SIG-M5 treated with dmso at 0.1 percent for 504 hours (cell line): ENCODE measurements around the gene APOA1.

Source experiments
- DNase-seq: peaks from one replicate; lab custom pipeline; 2025; ENCODE audit not compliant: unreplicated experiment; lab: John Stamatoyannopoulos, UW

The APOA1 gene

DNA sequence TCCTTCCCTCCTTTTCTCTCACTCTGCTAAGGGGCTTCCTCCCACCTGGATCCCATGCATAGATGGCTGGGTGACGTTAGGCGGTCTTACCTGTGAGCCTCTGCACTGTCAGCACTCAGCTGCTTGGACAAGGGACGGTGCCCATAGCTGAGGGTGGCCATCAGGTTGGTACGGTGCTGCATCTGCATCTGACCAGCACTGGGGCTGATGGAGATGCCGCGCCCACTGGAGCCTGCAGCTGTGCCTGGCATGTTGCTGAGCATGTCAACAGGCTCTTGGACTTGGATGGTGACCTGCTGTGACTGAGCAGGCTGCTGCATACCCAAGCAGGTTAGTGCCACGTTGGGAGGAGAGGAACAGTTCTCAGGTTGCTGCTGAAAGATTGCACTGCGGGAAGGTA is 21.8 kb upstream of the APOA1 start:
- DNase-seq = no peak

DNA sequence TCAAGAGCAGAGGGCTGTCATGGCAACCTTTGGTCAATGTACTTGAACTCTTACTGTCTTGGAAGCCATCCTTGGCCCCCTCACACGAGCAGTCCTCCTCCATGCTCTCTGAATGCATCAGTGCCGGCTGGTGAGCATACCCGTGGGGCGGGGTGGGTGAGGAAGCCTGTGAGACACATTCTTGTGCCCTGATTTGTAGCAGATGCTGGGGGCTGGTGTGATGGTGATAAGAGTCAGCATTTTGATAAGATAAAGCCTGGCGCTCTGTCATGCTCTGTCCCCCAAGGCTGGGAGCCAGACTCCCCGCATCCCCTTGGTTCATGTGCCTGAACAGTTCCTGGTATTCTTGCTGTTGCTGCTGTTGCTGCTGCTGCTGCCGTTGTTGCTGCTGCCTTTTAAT is 20.5 kb upstream of the APOA1 start:
- no peak for DNase-seq

DNA sequence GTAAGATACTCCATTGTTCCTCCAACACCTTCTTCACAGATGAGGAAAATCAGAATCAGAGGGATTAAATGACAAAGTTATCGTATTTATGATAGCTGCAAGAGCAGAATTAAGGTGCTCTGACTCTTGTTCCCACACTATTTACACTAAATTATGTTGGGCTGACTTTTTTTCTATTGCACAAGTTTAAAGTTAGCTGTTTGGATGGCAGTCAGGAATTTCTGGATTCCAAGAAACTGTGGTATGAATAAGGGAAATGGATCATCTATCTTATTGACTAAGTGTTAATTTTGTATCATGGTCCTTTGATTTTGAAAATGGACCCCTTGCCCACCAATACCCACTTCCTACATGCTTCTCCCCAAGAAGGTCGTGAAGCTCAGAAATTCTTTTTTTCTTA is 19.9 kb upstream of the APOA1 start:
- no peak for DNase-seq

DNA sequence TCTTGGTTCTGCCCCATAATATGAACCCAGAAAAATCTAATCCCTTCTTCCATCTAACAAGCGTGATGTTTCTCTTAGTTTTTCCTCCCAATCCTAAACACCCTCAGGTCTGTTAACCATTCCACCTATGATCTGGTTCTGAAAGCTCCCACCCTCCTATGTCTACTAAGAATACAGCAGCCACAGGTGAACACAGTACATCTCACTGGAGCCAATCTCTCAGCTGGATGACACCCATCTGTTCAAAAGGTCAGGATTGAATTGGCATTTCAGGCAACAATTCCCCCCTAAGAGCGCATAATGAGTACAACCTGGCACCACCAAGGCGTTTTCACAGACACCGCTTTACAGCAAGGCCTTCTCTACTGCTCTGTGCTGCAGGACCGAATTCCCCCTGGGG is 19.0 kb upstream of the APOA1 start:
- no peak for DNase-seq

DNA sequence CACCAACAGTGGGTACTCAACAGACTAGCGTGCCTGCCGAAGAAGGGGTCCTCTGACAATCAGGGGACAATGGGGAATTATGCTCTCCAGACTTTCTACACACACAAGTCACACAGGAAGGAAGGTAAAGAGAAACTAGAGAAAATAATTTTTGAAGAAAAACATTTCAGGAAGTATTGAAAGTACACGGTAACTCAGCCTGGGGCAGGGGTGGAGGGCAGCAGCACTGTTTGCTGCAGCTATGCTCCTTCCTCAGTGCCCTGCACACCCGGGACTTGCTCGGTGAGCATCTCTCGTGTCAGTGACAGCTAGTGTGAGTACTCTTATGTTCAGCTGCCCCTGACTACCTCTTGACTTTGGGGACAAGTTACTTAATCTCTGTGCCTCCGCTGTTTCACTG is 18.0 kb upstream of the APOA1 start:
- no peak for DNase-seq

DNA sequence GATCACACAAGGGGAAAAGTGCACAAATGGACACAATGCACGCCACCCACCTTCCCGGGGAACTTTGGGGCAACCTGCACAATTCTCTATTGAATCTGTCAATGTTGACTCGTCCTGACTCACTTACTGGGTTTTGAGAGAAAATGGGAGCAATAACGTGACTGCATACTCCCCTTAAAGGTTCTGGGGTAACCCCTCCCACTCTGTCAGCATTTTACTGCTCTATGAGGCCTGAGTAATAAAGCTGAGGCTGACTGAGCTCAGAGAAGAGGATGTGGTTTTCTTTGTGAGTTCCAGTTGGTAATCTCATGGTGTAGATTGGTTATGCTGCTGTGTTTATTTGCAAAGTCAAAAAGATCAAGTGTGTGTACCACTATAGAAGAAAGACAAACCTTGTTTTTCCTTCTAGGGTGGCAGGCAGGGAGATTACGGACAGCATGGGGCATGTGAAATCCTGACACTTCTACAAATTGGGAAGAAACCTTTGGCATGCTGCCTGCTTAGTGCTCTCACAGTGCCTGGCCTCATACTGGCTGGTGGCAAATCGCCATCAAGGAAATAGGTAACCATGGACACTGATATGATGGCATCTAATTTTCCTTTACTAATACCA is 16.1 kb upstream of the APOA1 start:
- DNase-seq = peak; percentile 86

DNA sequence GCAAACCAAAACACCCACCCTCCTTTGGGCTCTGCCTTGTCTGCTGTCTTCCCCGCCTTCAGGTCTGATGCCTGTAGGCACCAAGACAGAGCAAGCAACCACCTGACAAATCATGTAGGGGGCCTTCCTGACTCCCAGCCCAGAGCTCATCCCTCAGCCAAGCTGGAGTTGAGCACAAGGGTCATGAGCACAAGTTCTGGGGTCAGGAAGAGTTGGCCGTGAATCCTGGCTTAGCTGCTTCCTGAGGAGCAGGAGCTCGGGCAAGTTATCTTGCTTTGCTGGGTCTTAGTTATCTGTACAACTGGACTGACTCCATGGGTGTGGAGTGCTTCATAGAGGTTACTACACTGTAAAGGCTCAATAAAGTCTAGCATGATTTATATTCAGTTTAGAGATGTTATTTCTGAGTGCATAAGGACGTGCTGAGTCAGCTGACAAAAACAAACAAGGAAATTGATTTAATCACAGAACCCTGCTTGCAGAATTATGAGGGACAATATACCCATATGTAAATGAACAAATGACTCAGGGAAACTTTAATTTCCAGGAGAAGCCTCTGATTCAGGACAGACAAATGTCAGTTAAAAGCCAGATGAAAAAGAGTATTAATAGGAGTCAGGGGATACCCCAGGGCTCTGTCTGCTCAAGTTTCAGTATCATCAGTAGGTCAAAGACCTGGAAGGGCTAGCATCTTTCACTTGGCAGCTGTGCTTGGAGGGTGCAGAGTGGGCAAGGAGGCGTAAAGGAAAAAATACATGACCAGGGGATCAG is 15.0 kb upstream of the APOA1 start:
- DNase-seq = peak; percentile 2

DNA sequence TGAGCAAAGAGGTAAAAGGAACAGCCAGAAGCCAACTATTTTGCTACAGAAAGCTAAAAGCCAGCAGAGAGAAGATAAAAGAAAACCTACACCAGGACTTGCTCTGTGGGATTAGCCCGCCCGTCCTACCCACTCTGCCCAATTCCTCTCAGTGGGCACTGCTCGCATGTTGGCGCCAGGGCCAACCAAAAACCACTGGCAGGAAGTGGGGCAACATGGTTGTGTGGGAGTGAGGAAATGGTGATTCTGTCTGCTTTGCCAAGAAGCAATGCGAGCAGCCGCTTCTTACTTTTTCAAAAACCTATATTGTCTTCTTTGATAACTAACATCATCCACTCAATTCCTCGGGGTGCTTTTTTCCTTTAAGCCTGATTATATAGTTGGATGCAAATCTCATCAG is 14.2 kb upstream of the APOA1 start:
- DNase-seq = peak; percentile 38

DNA sequence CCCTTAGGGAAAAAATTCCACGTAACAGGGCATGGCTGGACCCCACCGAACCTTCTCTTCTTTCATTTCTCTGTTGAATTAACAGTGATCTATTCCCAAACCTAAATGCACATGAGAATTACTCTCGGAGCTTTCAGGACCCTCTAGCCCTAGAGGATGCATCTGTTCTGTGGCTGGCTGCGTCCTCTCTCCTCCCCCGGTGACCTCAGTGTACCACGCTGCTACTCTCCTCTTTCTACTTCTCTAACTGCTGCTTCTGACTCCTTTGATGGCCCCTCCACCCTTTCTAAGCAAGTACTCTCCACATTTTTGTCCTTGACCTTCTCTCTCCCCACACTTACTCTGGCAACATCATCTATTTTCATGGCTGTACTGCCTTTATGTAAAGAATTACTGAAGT is 12.1 kb upstream of the APOA1 start:
- DNase-seq = no peak

DNA sequence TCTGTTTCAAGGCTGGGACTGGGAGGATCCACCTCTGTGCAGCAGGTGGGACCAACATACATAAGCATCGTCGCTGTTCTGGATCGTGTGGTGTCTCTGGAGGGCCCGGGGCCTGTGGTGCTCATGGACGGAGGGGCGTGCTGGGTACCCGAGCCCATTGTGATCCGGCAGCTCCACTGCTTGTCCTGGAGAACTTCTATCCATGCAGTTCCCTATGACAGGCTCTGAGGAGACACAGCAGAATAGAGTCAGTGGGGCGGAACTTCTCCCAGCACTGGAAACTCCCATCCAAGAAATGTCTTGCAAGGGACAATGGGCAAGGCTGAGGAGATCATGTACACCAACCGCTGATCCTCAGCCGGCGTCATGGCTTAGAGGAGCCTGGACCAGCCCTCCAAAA is 11.6 kb upstream of the APOA1 start:
- DNase-seq = no peak

DNA sequence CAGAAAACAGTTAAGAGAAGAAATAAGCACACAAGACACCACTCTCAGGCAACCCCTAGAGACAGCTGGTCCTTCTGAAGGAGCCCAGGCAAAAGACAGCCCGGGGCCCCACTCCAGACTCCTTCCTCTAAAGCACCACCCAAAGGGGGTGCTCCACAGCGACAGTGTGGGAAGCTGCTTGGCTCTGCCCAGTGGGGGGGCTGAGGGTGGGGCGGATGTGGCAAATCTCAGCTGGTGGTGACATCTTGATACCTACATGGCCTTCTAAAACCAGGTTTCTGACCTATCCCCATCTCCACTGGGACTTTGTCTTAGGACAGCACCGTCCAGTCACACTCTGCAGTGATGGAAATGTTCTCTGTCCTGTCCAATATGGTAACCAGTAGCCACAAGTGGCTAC is 10.2 kb upstream of the APOA1 start:
- no peak for DNase-seq

DNA sequence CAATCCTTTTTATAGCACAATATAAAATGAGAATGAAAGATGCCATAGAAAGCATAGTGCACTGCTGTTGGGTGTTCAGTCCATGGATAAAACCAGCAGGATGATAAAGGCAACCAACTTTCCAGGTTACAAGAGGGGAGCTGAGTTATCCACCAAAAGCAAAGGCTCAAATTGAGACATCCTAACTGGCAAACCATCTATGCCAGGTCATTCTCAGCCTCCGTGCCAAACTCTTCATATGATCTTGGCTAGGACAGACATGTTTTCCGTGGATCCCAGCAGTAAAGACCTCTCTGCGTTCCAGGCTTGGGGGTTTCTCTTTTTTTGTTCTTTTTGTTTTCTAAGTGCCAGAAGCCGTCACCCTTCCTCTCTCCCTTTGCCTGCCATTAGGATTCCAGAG is 7.3 kb upstream of the APOA1 start:
- DNase-seq = no peak

DNA sequence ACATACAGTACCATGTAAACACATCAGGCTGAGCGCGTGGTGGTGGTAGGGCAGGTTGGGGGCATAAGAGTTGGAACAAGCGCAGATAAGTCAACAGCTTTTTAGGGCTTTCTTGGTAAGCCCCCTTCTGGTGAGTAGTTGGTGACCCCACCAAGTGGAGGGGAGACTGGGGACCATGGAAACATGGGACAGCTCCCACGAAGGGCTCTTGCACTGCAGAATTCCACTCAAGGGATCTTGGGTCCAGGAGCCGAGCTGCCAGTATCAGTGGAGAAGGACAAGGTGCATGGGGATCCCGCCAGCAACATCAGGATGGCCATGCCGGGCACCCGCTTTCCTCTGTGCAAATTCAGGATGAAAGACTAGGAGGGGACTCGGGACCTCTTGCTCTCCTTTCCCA is 6.2 kb upstream of the APOA1 start:
- no peak for DNase-seq

DNA sequence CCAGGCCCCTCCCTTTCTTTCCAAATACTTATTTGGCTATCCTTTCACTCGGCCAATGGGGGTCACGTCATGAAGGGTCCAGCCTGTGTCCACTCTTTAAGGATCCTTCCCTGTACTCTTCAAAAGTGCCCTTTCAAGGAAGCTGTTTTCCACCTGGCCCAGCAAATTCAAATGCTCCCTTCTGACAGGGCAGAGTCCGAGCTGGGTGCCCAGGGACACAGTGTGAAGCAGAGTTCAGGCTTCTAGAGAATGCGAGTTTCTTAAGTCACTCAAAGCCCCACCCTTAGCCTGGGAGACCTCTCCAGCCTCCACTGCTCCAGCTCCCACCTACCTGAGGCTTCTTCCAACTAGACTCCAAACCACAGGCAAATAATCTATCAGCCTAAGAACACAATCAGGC is 5.5 kb upstream of the APOA1 start:
- no peak for DNase-seq

DNA sequence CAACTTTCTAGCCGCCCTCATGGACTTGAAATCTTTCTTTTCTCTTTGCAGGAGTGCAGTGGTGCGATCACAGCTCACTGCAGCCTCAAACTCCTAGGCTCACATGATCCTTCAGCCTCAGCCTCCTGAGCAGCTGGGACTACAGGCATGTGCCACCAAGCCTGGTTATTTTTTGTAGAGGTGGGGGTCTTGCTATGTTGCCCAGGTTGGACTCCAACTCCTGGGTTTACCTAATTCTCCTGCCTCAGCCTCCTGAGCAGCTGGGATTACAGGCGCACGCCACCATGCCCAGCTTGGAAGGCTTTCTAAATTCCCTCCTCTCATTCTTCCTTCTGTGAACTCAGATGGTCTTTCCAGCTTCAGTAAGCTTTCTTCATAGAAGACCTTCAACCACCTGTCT is 4.7 kb upstream of the APOA1 start:
- DNase-seq = no peak

DNA sequence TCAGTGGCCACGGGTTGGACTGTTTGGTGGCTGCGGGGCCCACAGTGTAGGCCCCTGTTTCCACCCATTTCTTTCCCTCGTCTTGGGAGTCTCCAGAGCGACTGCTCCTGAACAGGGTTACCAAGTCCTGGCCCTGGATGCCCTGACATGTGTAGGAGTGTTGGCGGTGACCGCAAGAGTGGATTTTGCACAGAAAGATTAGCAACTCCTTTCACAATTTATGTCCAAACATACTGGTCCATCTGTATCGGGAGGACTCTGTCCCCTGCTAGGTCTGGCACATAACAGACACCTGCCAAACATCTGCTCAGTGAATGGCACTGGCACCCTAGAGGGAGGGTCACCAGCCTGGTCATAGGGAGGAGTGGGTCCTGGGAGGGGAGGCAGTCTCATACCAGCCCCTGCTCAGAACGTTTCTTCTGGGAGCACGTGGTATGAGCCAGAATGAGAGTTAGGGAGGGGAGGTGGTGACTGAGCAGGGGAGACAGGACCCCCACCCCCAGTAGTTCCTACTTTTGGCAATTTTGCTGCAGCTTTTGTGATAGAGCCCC is 3.4 kb upstream of the APOA1 start:
- DNase-seq = no peak

DNA sequence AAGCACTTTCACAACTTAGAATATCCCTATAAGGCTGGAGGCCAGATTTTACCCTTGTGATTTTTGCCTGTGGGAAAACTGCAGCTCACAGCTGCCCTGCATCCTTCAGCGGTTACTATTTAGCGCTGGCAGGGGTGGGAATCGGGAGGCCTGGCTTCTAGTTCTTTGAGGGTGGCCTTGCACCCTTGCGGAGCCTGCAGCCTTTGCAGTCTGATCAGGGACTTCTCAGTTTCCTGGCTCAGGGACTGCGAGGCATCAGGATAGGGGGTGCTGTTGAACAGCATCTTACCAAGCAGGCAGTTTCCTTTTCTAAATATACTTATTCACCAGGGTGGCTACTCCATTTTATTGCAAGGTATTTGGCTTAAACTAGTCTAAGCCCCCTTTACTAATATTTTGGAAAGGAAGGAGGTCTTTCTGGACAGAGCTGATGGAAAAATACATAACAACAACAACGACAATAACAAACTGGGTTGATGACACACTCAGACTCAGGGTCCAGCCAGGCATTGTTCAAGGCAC is 2.9 kb upstream of the APOA1 start:
- DNase-seq = no peak

DNA sequence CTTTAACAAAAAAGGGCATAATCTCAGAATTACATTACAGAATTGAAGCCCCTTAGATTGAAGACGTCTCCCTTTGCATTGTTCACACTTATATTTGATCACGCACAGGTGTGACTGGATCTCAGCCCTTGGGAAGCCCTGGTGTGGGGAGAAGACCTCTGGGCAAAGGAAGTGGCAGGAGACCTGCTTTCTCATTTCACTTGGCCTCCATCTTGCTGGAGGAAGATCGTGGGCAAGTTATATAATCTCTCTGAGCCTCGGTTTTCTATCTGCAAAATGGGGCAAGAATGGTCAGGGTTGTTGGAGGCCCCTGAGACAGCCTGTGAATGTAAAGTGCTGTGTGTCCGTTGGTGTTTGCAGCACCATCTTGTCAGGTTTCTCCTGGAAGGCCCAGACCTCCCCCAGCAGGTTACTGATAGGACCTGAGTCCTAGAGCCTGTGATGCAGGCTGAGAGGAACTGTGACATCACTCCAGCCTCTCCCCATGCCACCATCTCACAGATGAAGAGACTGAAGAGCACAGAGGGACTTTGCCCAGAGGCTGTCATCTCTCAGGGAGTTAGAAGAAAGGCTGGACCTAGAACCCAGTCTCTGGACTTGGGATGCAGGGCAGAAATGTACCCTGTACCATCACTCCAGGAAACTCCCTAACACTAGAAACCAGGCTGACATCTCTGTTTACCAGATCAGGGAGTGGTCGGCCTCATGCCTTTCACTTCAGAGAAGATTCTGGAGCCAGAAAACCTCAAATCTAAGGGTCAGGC is 1.1 kb upstream of the APOA1 start:
- DNase-seq = no peak

DNA sequence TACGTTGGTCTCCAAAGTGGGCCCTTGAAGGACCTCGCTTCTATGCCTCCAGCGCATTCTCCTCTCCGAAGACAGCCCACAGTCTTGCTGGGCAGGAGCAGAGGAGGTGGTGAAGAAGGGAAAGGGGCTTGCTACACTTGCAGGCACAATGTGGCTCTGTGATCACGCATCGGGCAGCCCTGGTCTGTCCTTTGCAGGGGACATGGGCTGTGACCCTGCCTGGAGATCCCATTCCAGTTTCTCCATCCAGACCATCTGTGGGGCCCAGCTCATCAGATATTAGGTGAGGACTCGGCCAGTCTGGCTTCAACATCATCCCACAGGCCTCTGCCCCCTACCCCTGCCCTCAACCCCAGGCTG is 810 bp downstream of the APOA1 start:
- DNase-seq = no peak

DNA sequence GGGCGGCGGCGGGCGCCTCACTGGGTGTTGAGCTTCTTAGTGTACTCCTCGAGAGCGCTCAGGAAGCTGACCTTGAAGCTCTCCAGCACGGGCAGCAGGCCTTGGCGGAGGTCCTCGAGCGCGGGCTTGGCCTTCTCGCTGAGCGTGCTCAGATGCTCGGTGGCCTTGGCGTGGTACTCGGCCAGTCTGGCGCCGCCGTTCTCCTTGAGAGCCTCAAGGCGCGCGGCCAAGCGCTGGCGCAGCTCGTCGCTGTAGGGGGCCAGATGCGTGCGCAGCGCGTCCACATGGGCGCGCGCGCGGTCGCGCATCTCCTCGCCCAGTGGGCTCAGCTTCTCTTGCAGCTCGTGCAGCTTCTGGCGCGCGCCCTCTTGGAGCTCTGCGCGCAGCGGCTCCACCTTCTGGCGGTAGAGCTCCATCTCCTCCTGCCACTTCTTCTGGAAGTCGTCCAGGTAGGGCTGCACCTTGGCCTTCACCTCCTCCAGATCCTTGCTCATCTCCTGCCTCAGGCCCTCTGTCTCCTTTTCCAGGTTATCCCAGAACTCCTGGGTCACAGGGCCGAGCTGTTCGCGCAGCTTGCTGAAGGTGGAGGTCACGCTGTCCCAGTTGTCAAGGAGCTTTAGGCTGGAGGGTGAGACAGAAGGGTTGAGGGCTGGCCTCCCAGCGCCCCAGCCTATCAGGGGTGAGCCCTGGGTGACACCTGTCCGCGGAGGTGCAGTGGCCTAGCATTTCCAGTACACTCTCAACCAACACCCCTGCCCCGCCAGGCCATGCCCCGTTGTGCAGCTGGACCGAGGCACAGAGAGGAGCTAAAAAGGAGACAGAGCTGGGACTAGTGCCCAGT is 1.4 kb downstream of the APOA1 start:
- DNase-seq = peak; percentile 82
